Suppressor macrophage (primary cell): ENCODE results near the gene PHF12.
A peak's percentile ranks its signal among the peaks of the same experiment; 100 is the strongest.
"Not testable (repeated sequence)": the region's sequence is repeated elsewhere in the genome, so short reads cannot be mapped to it uniquely, and the experiment has no call there.

ENCODE experiments used
- DNase-seq, 4 experiments: peaks; one replicate each; pipeline ENCODE4 v3.0.0-alpha.2; 2020 to 2022

The PHF12 gene

GRCh38 chr17:28953444-28954118, 2.3 kb upstream of the PHF12 start:
- DNase-seq = peak; percentile 20 to 60 (median 41)

DNA sequence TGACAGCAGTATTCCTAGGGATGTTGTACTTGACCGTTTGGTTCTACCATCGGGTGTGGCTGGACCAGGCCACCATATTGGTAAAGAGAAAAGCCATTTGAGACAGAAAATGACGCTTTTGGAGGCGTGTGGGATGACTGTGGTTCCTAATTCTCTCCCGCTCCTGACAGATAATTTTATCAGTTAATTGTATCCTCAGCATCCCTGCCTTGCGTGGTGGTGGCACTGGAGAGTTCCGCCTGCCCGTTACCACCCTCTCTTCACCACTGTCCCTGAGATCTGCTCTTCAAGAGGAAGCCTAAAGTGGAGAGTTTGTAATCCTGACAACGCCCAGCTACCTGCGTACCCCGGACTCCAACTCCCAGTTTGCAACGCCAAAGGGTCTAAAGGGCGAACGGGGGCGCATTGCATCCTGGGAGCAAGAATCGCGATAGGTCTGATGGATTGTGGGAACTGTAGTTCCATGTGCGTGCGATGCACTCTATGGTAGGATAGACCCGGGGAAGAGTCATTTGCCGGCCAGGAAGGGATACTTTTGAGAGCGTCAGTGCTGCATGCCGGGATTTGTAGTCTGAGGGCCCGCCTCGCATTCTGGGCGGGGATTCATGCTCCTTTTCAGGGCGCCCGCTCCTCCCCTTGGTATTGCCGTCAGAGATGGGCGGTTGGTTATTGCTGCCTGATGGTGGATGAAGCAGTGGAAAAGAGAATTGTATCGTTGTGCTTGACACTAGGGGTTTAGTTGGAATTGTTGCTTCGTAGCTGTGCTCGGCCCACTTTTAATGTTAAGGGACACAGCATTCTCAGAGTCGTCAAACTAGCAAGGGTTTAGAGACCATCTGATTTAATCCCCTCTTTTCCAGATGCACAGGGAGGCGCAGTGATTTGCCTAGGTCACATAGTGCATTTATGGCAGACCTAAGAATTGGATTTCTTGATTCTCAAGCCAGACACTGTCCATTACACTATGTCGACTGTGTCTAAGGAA, 965 bp upstream of the PHF12 start:
- peak; percentile 97 to 99 (median 98) for DNase-seq

DNA sequence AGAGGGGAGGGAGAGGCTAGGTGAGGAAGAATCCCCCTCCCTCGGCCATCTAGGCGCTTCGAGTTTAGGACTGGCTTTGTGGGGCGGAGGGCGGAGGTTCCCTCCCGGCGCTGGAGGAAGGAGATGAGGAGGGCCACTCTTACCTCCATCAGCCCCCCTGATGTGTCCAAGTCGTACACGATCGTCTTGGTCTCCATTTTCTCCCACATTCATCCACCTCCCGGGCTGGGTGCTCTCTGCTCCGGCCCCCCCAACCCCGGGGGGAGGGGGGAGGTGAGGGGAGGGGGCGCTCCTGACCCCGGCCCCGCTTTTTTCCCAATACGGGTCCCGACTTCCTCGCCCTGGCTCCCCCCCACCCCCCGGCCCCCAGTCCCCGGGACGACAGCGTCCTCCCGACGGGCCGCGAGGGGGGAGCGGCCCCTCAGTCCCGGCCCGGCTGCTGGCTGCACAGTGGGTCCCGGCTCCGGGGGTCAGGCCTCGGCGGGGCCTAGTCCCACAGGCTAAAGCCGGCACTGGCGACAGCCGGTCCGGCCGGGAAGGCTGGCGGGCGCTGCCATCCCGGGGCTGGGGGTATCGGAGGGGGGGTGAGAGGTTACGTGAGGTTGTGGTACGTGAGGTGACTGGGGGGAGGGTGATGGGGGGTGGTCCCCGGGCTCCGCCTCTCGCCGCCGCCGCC, 428 bp downstream of the PHF12 start:
- DNase-seq = no peak

DNA sequence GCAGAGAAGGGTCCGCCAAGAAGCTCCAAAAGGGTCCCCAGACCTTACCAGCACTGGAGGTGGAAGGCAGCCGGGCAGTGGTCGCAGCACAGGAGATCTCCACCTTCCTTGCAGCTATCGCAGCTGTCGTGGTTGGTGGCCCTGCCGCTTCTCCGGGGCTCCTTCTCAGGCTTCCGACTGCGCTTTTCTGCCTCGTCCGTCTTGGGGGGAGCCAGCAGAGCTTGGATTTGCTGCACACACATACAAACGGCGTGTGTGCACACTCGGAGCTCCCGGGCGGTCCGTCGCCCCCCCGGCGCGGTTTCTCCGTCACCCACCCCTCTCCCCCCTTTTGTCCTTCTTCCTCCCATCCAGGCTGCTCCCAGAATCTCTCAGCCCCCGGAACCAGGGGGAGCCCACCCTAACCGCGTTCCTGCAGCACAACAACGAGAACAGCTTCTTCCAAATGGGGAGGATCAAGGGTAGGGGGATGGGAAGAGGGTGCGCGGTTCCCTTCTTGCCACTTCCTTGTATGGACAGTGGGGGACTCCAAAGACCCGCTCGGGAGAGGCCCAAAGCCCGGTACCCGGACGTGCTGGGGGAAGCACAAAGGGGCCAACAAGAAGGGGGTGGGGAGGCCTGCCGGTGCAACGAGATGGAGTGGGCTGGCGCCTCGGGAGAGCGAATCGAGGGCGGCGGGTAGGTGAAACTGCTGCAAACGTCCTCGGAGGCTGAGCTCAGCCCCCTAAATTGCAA, 1.1 kb downstream of the PHF12 start:
- DNase-seq = peak; percentile 47 to 75 (median 58)

- DNase-seq = peak; percentile 64 to 82 (median 74)
Measured at GRCh38 chr17:28949185-28950016, 1.9 kb downstream of the PHF12 start.

- no peak for DNase-seq
Measured at GRCh38 chr17:28948873-28949184, 2.5 kb downstream of the PHF12 start.

GRCh38 chr17:28948342-28948741, 3.0 kb downstream of the PHF12 start:
- no peak for DNase-seq

- DNase-seq = no peak
Measured at GRCh38 chr17:28947639-28948038, 3.7 kb downstream of the PHF12 start.

- DNase-seq = no peak
Measured at GRCh38 chr17:28946239-28946638, 5.1 kb downstream of the PHF12 start.

- no peak for DNase-seq
Measured at GRCh38 chr17:28944862-28945741, 6.2 kb downstream of the PHF12 start.

- DNase-seq = no peak
Measured at GRCh38 chr17:28944343-28944742, 7.0 kb downstream of the PHF12 start.

GRCh38 chr17:28942925-28943324, 8.4 kb downstream of the PHF12 start:
- no peak for DNase-seq

- no peak for DNase-seq
Measured at GRCh38 chr17:28941251-28941650, 10.1 kb downstream of the PHF12 start.

DNA sequence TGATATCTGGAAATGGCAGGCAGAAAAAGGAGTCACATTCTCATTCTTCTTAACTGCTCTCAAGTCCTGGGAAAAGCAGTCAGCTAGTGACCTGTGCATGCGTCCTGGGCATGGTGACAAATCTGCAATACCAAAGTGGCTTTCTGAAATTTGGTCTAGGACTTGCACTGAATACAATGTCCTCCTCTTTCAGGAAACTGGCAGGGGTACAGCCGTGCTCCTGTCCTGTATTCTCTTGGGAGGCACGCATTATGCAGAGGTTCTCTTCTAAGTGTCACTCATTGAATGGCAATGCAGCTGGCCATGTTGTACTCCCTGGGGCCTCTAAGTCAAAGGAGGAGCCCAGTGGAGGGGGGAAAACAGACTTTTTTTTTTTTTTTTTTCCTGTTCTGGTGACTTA, 10.6 kb downstream of the PHF12 start:
- DNase-seq = no peak

- DNase-seq = peak in 1 of 4 experiments; percentile 14
Measured at GRCh38 chr17:28940142-28940541, 11.2 kb downstream of the PHF12 start.

GRCh38 chr17:28938552-28938951, 12.8 kb downstream of the PHF12 start:
- no peak for DNase-seq

DNA sequence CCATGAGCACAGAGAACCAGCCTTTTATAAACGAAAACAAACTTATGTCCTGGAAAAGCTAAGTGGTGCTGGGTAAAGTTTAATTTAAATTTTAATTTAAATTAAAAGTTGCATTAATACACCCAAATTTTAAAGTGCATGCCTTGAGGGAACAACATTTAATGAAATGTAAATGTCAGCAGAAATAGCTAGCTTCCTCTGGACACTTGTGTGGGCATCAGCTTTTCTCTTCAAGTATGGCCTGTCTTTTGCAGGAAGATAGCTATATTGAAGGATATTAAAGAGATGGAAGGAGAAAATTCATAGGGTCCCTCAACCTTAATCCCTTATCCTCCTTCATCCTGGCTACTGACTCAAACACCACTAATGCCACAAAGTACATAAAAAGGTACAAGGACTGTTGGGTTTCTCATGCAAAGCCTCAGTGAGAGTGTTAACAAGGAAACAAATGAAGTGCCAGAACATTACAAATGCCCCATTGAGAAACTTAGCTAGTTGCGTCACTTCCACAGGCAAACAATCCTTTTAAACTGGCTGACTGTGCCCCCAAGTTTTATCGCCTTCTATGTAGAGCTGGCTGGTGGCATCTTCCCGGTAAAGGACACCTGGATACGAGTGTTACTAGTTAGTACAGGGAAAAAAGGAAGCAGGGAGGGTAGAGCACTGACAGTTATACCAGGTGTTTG, 14.1 kb downstream of the PHF12 start:
- DNase-seq = peak; percentile 63 to 74 (median 68)

- no peak for DNase-seq
Measured at GRCh38 chr17:28935744-28936460, 15.4 kb downstream of the PHF12 start.

GRCh38 chr17:28934508-28934907, 16.8 kb downstream of the PHF12 start:
- not testable (repeated sequence) for DNase-seq
